ENCODE data around the gene FGR. TPM values are rescaled to one million over a fixed set of nuclear protein-coding genes. Genes with fewer than 3 reads are reported as not detected.

FGR gene
- total and polyA plus RNA-seq, 2 of the 13 experiments (the other 11 are each of a cell fraction or from before 2014, with no cell fraction given) = not detected

DNA sequence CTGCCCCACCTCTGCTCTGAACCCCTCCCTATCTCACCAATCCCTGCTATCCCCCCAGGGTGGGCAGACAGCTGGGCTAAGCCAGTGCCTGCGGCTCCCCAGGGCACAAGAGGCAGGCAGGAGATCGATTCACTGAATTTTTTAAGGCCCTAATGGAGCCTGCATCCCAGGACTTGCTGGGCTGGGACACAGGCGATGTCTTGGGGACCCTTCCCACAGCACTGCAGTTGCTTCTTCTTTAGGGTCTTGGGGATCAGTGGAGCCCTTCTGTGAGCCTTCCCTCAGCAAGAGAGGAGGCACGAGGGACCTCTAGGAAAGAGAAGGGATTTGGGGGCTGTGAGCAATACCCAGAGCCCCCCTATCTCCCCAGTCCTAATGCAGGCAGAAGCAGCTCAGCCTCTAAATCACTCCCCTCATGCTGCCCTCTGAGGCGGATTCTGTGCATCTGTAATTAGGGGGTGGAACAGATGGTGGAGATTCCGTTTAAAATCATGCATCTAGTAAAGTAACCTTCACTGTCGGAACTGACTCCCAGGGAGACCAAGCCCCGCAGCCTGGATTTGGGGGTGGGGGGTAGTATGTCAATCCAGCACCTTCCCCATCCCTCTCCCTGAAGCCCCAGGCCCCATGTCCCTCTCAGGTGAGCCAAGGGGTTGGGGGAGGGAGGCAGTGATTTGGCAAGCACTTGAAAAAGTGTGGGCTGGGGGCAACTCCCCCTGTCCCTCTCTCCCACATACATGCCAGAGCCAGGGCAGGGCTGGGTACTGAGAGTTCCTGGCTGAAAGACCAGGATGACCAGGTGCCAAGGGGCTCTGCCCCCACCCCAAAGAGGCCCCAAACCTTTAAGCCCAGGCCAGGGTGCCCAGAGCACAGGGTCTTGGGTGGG lies 41.1 kb downstream of the FGR start:
- intact Hi-C loops (cut with micrococcal nuclease; ENCODE audit: unreplicated experiment) (no loop called here), in situ Hi-C loops (cut with HindIII; ENCODE audit: extremely low pct_ligation_motif_present, low pct_unique_long_range_greater_than_20kb) (no loop called here)
- peaks cover 16% of the 10 kb centered on the region; the same call in 1 of the 2 replicates for H4K20me1 ChIP-seq (ENCODE audit: insufficient read depth, low read length)
- TF ChIP-seq, protein P1, sequence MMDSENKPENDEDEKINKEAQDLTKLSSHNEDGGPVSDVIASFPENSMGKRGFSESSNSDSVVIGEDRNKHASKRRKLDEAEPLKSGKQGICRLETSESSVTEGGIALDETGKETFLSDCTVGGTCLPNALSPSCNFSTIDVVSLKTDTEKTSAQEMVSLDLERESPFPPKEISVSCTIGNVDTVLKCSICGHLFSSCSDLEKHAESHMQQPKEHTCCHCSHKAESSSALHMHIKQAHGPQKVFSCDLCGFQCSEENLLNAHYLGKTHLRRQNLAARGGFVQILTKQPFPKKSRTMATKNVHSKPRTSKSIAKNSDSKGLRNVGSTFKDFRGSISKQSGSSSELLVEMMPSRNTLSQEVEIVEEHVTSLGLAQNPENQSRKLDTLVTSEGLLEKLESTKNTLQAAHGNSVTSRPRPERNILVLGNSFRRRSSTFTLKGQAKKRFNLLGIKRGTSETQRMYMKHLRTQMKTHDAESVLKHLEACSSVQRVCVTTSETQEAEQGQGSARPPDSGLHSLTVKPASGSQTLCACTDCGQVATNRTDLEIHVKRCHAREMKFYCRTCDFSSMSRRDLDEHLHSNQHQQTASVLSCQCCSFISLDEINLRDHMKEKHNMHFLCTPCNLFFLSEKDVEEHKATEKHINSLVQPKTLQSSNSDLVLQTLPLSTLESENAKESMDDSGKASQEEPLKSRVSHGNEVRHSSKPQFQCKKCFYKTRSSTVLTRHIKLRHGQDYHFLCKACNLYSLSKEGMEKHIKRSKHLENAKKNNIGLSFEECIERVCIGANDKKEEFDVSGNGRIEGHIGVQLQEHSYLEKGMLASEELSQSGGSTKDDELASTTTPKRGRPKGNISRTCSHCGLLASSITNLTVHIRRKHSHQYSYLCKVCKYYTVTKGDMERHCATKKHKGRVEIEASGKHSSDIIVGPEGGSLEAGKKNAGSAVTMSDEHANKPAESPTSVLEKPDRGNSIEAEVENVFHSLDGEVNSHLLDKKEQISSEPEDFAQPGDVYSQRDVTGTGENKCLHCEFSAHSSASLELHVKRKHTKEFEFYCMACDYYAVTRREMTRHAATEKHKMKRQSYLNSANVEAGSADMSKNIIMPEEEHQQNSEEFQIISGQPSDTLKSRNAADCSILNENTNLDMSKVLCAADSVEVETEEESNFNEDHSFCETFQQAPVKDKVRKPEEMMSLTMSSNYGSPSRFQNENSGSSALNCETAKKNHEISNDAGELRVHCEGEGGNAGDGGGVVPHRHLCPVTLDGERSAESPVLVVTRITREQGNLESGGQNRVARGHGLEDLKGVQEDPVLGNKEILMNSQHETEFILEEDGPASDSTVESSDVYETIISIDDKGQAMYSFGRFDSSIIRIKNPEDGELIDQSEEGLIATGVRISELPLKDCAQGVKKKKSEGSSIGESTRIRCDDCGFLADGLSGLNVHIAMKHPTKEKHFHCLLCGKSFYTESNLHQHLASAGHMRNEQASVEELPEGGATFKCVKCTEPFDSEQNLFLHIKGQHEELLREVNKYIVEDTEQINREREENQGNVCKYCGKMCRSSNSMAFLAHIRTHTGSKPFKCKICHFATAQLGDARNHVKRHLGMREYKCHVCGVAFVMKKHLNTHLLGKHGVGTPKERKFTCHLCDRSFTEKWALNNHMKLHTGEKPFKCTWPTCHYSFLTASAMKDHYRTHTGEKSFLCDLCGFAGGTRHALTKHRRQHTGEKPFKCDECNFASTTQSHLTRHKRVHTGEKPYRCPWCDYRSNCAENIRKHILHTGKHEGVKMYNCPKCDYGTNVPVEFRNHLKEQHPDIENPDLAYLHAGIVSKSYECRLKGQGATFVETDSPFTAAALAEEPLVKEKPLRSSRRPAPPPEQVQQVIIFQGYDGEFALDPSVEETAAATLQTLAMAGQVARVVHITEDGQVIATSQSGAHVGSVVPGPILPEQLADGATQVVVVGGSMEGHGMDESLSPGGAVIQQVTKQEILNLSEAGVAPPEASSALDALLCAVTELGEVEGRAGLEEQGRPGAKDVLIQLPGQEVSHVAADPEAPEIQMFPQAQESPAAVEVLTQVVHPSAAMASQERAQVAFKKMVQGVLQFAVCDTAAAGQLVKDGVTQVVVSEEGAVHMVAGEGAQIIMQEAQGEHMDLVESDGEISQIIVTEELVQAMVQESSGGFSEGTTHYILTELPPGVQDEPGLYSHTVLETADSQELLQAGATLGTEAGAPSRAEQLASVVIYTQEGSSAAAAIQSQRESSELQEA (CRISPR knock-in tag; IDR thresholded peaks at IDR 0.05; ENCODE audit: not compliant biosample characterization) = no peak
- TF ChIP-seq, protein P2, sequence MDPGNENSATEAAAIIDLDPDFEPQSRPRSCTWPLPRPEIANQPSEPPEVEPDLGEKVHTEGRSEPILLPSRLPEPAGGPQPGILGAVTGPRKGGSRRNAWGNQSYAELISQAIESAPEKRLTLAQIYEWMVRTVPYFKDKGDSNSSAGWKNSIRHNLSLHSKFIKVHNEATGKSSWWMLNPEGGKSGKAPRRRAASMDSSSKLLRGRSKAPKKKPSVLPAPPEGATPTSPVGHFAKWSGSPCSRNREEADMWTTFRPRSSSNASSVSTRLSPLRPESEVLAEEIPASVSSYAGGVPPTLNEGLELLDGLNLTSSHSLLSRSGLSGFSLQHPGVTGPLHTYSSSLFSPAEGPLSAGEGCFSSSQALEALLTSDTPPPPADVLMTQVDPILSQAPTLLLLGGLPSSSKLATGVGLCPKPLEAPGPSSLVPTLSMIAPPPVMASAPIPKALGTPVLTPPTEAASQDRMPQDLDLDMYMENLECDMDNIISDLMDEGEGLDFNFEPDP (CRISPR knock-in tag; conservative IDR thresholded peaks at IDR 0.05) = no peak
- TF ChIP-seq ZNF382 (CRISPR knock-in tag; IDR thresholded peaks at IDR 0.05; ENCODE audit: borderline replicate concordance) = no peak
- no peaks in the 10 kb centered on the region for H3K9me3 ChIP-seq (ENCODE audit: low read length)
- peaks cover 51% of the 10 kb centered on the region for H3K4me1 ChIP-seq (ENCODE audit: insufficient read depth, low read length)
- CTCF ChIA-PET (ENCODE audit: low intra/inter-chr PET ratio, low total read pairs) = no interaction called here
- no peaks in the 10 kb centered on the region for H3K27me3 ChIP-seq (ENCODE audit: control insufficient read depth in 1 of 2, insufficient read depth in 2 of 2, low read length in 2 of 2)
- no peak overlapping the region for H3K4me2 ChIP-seq (ENCODE audit: low read depth, low read length)
- ATAC-seq (no peak), FAIRE-seq (no peak), DNase-seq (ENCODE audit: low spot score) (no peak)
- BruUV-seq (replicated peaks) = no TSS peak
- POLR2A ChIA-PET = no interaction called here
- no peak overlapping the region for H3K9ac ChIP-seq (ENCODE audit: insufficient read depth, low read depth, low read length)
- peaks cover 24% of the 10 kb centered on the region for H3K79me2 ChIP-seq (ENCODE audit: insufficient read depth, low read length)
- H3K4me3 ChIP-seq (replicated peaks in 1 of 3; ENCODE audit: insufficient read depth in 1 of 3, low read depth in 2 of 3, low read length in 3 of 3) = no peak overlapping the region
- H3K36me3 ChIP-seq (replicated peaks in 1 of 2; ENCODE audit: control insufficient read depth in 1 of 2, insufficient read depth in 2 of 2, low read length in 2 of 2) = peaks cover 0 to 3% of the 10 kb centered on the region in 2 experiments; a peak in 2 of 5 replicates
- H2AFZ ChIP-seq (ENCODE audit: low read length) = no peak overlapping the region
- 83% methylated on average over 6 of the region's 8 CpGs for WGBS (ENCODE audit: low lambda C conversion rate)
- no peak overlapping the region for H3K27ac ChIP-seq (ENCODE audit: extremely low read length, insufficient read depth, low read length)
